ENCODE measurements around the gene C2orf69. TPM values are rescaled to one million over a fixed set of nuclear protein-coding genes. Genes with fewer than 3 reads are reported as not detected.

C2orf69 gene
- total and polyA plus RNA-seq, 2 of the 13 experiments (the other 11 are each of a cell fraction or from before 2014, with no cell fraction given), result 4.8 to 19.3 TPM

DNA sequence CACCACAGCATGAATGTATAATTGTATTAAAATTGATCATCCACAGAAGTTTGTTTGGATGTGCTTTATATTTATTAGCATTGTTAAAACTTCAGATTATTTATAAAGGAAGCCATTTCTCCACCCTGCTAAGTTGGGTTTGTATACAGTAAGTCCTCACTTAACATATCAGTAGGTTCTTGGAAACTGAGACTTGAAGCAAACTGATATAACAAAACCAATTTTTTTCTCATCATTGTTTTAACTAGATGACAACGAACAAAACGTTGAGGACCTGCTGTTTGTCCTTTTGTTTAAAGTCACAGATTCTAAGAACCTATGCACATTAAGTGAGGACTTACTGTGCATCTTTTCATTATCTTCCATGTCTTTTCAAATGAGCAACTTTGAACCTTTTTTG lies 17.1 kb downstream of the C2orf69 start:
- POLR2A ChIA-PET, result no interaction called here
- H3K27me3 ChIP-seq (ENCODE audit: control insufficient read depth in 1 of 2, insufficient read depth in 2 of 2, low read length in 2 of 2), result no peaks in the 10 kb centered on the region
- TF ChIP-seq, protein P1, sequence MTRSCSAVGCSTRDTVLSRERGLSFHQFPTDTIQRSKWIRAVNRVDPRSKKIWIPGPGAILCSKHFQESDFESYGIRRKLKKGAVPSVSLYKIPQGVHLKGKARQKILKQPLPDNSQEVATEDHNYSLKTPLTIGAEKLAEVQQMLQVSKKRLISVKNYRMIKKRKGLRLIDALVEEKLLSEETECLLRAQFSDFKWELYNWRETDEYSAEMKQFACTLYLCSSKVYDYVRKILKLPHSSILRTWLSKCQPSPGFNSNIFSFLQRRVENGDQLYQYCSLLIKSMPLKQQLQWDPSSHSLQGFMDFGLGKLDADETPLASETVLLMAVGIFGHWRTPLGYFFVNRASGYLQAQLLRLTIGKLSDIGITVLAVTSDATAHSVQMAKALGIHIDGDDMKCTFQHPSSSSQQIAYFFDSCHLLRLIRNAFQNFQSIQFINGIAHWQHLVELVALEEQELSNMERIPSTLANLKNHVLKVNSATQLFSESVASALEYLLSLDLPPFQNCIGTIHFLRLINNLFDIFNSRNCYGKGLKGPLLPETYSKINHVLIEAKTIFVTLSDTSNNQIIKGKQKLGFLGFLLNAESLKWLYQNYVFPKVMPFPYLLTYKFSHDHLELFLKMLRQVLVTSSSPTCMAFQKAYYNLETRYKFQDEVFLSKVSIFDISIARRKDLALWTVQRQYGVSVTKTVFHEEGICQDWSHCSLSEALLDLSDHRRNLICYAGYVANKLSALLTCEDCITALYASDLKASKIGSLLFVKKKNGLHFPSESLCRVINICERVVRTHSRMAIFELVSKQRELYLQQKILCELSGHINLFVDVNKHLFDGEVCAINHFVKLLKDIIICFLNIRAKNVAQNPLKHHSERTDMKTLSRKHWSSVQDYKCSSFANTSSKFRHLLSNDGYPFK (CRISPR knock-in tag; IDR thresholded peaks at IDR 0.05; ENCODE audit: borderline replicate concordance), result no peak
- in situ Hi-C loops (cut with HindIII; ENCODE audit: extremely low pct_ligation_motif_present, low pct_unique_long_range_greater_than_20kb) (no loop called here), intact Hi-C loops (cut with micrococcal nuclease; ENCODE audit: unreplicated experiment) (no loop called here)
- BruUV-seq (replicated peaks), result no TSS peak
- no peak for ATAC-seq
- no peak overlapping the region for H2AFZ ChIP-seq (ENCODE audit: low read length)
- peaks cover 2 to 41% of the 10 kb centered on the region in 2 experiments for H3K36me3 ChIP-seq (replicated peaks in 1 of 2; ENCODE audit: control insufficient read depth in 1 of 2, insufficient read depth in 2 of 2, low read length in 2 of 2)
- peaks cover 15% of the 10 kb centered on the region for H3K79me2 ChIP-seq (ENCODE audit: insufficient read depth, low read length)
- FAIRE-seq, result peak; percentile 26
- no peak overlapping the region for H3K27ac ChIP-seq (ENCODE audit: extremely low read length, insufficient read depth, low read length)
- no peaks in the 10 kb centered on the region for H4K20me1 ChIP-seq (ENCODE audit: insufficient read depth, low read length)
- no peak overlapping the region for H3K4me3 ChIP-seq (replicated peaks in 1 of 3; ENCODE audit: insufficient read depth in 1 of 3, low read depth in 2 of 3, low read length in 3 of 3)
- no peak overlapping the region for H3K4me2 ChIP-seq (ENCODE audit: low read depth, low read length)
- H3K9ac ChIP-seq (ENCODE audit: insufficient read depth, low read depth, low read length), result no peak overlapping the region
- H3K4me1 ChIP-seq (ENCODE audit: insufficient read depth, low read length), result no peaks in the 10 kb centered on the region
- CTCF ChIA-PET (ENCODE audit: low intra/inter-chr PET ratio, low total read pairs), result no interaction called here
- no peak for DNase-seq (ENCODE audit: low spot score)
- no peaks in the 10 kb centered on the region for H3K9me3 ChIP-seq (ENCODE audit: low read length)
- 97% methylated on average over 2 of the region's 2 CpGs for WGBS (ENCODE audit: low lambda C conversion rate)

DNA sequence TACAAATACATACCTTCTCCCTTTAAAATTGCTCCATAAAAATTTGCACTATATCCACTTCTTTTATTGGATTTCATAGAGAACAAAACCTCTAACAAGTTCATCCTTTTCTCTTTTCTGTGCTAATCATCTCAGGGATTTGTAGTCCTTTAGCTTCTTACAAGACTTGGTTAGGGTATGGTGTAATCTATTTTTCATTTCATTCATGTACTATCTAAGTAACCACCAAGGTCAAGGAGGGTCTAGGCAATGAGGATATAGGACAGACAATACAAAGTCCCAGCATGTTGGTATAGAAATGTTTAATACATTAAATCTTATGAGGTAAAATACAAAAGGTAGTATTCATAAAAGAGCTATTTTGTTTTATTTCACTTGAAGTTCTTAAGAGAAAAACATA lies 17.5 kb downstream of the C2orf69 start:
- ChIA-PET CTCF (ENCODE audit: low intra/inter-chr PET ratio, low total read pairs) (no interaction called here), POLR2A (no interaction called here)
- Histone ChIP-seq H3K4me1 (ENCODE audit: insufficient read depth, low read length) (no peaks in the 10 kb centered on the region), H4K20me1 (ENCODE audit: insufficient read depth, low read length) (no peaks in the 10 kb centered on the region), H3K27ac (ENCODE audit: extremely low read length, insufficient read depth, low read length) (no peak overlapping the region), H3K4me3 (replicated peaks in 1 of 3; ENCODE audit: insufficient read depth in 1 of 3, low read depth in 2 of 3, low read length in 3 of 3) (no peak overlapping the region), H3K79me2 (ENCODE audit: insufficient read depth, low read length) (peaks cover 11% of the 10 kb centered on the region), H3K36me3 (replicated peaks in 1 of 2; ENCODE audit: control insufficient read depth in 1 of 2, insufficient read depth in 2 of 2, low read length in 2 of 2) (peaks cover 2 to 41% of the 10 kb centered on the region in 2 experiments), H3K27me3 (ENCODE audit: control insufficient read depth in 1 of 2, insufficient read depth in 2 of 2, low read length in 2 of 2) (no peaks in the 10 kb centered on the region), H3K9me3 (ENCODE audit: low read length) (no peaks in the 10 kb centered on the region), H2AFZ (ENCODE audit: low read length) (no peak overlapping the region), H3K4me2 (ENCODE audit: low read depth, low read length) (no peak overlapping the region), H3K9ac (ENCODE audit: insufficient read depth, low read depth, low read length) (no peak overlapping the region)
- intact Hi-C loops (cut with micrococcal nuclease; ENCODE audit: unreplicated experiment), result no loop called here
- ATAC-seq, result peak; percentile 13; the same call in 1 of the 3 replicates
- in situ Hi-C loops (cut with HindIII; ENCODE audit: extremely low pct_ligation_motif_present, low pct_unique_long_range_greater_than_20kb), result no loop called here
- TF ChIP-seq, protein P2, sequence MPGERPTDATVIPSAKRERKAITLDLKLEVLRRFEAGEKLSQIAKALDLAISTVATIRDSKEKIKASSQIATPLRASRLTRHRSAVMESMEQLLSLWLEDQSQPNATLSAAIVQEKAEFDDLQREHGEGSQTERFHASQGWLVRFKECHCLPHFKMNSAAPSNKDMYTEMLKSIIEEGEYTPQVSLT (CRISPR knock-in tag; IDR thresholded peaks at IDR 0.05; ENCODE audit: borderline replicate concordance, low read depth), result no peak
- TF ChIP-seq, protein P3, sequence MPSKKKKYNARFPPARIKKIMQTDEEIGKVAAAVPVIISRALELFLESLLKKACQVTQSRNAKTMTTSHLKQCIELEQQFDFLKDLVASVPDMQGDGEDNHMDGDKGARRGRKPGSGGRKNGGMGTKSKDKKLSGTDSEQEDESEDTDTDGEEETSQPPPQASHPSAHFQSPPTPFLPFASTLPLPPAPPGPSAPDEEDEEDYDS (CRISPR knock-in tag; IDR thresholded peaks at IDR 0.05), result no peak
- no peak for TF ChIP-seq ZNF550 (CRISPR knock-in tag; IDR thresholded peaks at IDR 0.05; ENCODE audit: borderline replicate concordance)
- TF ChIP-seq POLR2AphosphoS5 (IDR thresholded peaks at IDR 0.05; ENCODE audit: low read depth, low read length), result peak; percentile 10
- no peak for TF ChIP-seq RELA (CRISPR knock-in tag; IDR thresholded peaks at IDR 0.05)
- TF ChIP-seq HDAC2 (CRISPR knock-in tag; IDR thresholded peaks at IDR 0.05), result no peak
- no peak for FAIRE-seq
- DNase-seq (ENCODE audit: low spot score), result no peak
- no TSS peak for BruUV-seq (replicated peaks)

All from HepG2 (cell line).